SU-DHL-6 (cell line): ENCODE measurements around the gene ATXN2.

Experiments used
- EZH2phosphoT487 ChIP-seq: fragments of 200-600 bp; sonication (generic), shearing (Covaris generic); conservative IDR thresholded peaks from 2 replicates; pipeline ENCODE4 v1.6.1; 2018; ENCODE audit warnings: mild to moderate bottlenecking, antibody characterized with exemption, low read length, moderate library complexity, mixed read lengths
- TF ChIP-seq, protein P1 (sequence below): fragments of 200-600 bp; sonication (generic); IDR thresholded peaks from one replicate; pipeline ENCODE4 v1.5.1; 2017; ENCODE audit warnings: antibody characterized with exemption, mild to moderate bottlenecking, low read length, moderate library complexity; ENCODE audit not compliant: insufficient read depth, poor library complexity, severe bottlenecking

DNA sequence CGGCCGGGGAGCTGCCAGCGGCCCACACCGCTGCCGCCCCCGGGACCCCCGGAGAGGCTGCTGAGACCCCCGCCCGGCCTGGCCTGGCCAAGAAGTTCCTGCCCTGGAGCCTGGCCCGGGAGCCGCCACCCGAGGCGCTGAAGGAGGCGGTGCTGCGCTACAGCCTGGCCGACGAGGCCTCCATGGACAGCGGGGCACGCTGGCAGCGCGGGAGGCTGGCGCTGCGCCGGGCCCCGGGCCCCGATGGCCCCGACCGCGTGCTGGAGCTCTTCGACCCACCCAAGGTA, 180.6 kb downstream of the ATXN2 start:
- TF ChIP-seq, protein P1, sequence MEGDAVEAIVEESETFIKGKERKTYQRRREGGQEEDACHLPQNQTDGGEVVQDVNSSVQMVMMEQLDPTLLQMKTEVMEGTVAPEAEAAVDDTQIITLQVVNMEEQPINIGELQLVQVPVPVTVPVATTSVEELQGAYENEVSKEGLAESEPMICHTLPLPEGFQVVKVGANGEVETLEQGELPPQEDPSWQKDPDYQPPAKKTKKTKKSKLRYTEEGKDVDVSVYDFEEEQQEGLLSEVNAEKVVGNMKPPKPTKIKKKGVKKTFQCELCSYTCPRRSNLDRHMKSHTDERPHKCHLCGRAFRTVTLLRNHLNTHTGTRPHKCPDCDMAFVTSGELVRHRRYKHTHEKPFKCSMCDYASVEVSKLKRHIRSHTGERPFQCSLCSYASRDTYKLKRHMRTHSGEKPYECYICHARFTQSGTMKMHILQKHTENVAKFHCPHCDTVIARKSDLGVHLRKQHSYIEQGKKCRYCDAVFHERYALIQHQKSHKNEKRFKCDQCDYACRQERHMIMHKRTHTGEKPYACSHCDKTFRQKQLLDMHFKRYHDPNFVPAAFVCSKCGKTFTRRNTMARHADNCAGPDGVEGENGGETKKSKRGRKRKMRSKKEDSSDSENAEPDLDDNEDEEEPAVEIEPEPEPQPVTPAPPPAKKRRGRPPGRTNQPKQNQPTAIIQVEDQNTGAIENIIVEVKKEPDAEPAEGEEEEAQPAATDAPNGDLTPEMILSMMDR: no peak
- TF ChIP-seq EZH2phosphoT487: no peak
